DOHH2 (cell line): ENCODE data around the gene UBASH3B.

Experiments used
- EZH2phosphoT487 ChIP-seq: fragments of 200-600 bp; sonication (generic); IDR thresholded peaks from 2 replicates; pipeline ENCODE4 v1.6.1; 2017; ENCODE audit warnings: borderline replicate concordance, mild to moderate bottlenecking, antibody characterized with exemption, low read length, moderate library complexity, mixed read lengths
- TF ChIP-seq, protein P1 (sequence below): fragments of 200-600 bp; sonication (generic); IDR thresholded peaks from one replicate; pipeline ENCODE4 v1.5.1; 2014; ENCODE audit warnings: antibody characterized with exemption, mild to moderate bottlenecking, low read depth, low read length; ENCODE audit not compliant: poor library complexity, severe bottlenecking

DNA sequence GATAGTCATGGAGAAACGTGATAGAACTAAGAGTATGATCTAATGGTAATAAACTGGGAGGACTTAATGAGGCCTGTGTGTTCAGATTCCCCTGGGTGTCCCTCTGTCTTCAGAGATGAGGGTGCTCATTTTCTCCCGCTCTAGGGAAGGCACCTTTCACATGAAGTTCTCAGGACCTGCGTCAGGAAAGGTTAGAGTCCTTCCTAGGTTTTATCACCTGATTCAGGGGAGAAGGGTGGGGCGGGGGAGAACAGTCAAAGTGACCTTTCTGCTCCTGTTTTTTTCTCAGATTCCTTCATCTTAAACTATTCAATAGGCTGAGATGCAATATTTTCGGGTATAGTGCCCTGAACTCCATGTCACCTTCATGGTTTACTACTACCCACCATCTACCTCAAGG, 160.4 kb downstream of the UBASH3B start:
- TF ChIP-seq, protein P1, sequence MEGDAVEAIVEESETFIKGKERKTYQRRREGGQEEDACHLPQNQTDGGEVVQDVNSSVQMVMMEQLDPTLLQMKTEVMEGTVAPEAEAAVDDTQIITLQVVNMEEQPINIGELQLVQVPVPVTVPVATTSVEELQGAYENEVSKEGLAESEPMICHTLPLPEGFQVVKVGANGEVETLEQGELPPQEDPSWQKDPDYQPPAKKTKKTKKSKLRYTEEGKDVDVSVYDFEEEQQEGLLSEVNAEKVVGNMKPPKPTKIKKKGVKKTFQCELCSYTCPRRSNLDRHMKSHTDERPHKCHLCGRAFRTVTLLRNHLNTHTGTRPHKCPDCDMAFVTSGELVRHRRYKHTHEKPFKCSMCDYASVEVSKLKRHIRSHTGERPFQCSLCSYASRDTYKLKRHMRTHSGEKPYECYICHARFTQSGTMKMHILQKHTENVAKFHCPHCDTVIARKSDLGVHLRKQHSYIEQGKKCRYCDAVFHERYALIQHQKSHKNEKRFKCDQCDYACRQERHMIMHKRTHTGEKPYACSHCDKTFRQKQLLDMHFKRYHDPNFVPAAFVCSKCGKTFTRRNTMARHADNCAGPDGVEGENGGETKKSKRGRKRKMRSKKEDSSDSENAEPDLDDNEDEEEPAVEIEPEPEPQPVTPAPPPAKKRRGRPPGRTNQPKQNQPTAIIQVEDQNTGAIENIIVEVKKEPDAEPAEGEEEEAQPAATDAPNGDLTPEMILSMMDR: no peak
- TF ChIP-seq EZH2phosphoT487: no peak
